ENCODE data around the gene FNDC10. TPM values are rescaled to one million over a fixed set of nuclear protein-coding genes. Genes with fewer than 3 reads are reported as not detected.

The FNDC10 gene
- total RNA-seq, 1 donor from 2014 or later: 7.4 TPM

GRCh38 chr1:1606232-1606631, 6.3 kb upstream of the FNDC10 start:
- no peak for DNase-seq (ENCODE audit: low read depth)
- Mint-ChIP-seq H3K27ac (ENCODE audit: unreplicated experiment) (no peak overlapping the region), H3K9me3 (ENCODE audit: unreplicated experiment) (no peaks in the 10 kb centered on the region), H3K4me3 (ENCODE audit: unreplicated experiment) (no peak overlapping the region), H3K36me3 (ENCODE audit: low read depth, unreplicated experiment) (peaks cover 2% of the 10 kb centered on the region), H3K4me1 (ENCODE audit: low read depth, unreplicated experiment) (peaks cover 7% of the 10 kb centered on the region), H3K27me3 (ENCODE audit: low read depth, unreplicated experiment) (peaks cover 25% of the 10 kb centered on the region)
- Histone ChIP-seq H3K36me3 (ENCODE audit: insufficient read depth, low read length) (no peaks in the 10 kb centered on the region), H3K27ac (ENCODE audit: low read depth, low read length) (no peak overlapping the region), H3K4me1 (ENCODE audit: insufficient read depth, low read length) (no peaks in the 10 kb centered on the region), H3K79me2 (ENCODE audit: insufficient read depth, low read length) (no peaks in the 10 kb centered on the region), H3K4me2 (ENCODE audit: low read length) (no peak overlapping the region), H3K4me3 (ENCODE audit: insufficient read depth, low read depth, low read length) (no peak overlapping the region), H3K9me3 (ENCODE audit: insufficient read depth, low read depth, low read length) (no peaks in the 10 kb centered on the region), H3K9ac (ENCODE audit: low read length) (no peak overlapping the region), H4K20me1 (ENCODE audit: insufficient read depth, low read length) (no peaks in the 10 kb centered on the region), H2AFZ (ENCODE audit: low read depth, low read length) (no peak overlapping the region), H3K27me3 (ENCODE audit: insufficient read depth, low read length) (peaks cover 2% of the 10 kb centered on the region)
- no peak for TF ChIP-seq EZH2 (IDR thresholded peaks at IDR 0.05; ENCODE audit: insufficient read depth, low read length)
- no peak for TF ChIP-seq CTCF (IDR thresholded peaks at IDR 0.05; ENCODE audit: insufficient read depth, low read depth, low read length)
- no peak for FAIRE-seq

- no peak for FAIRE-seq
- Histone ChIP-seq H3K4me3 (ENCODE audit: insufficient read depth, low read depth, low read length) (no peak overlapping the region), H3K79me2 (ENCODE audit: insufficient read depth, low read length) (no peaks in the 10 kb centered on the region), H3K9me3 (ENCODE audit: insufficient read depth, low read depth, low read length) (no peaks in the 10 kb centered on the region), H3K27me3 (ENCODE audit: insufficient read depth, low read length) (peaks cover 4% of the 10 kb centered on the region), H2AFZ (ENCODE audit: low read depth, low read length) (no peak overlapping the region), H3K4me1 (ENCODE audit: insufficient read depth, low read length) (no peaks in the 10 kb centered on the region), H3K27ac (ENCODE audit: low read depth, low read length) (no peak overlapping the region), H3K4me2 (ENCODE audit: low read length) (no peak overlapping the region), H3K9ac (ENCODE audit: low read length) (no peak overlapping the region), H4K20me1 (ENCODE audit: insufficient read depth, low read length) (no peaks in the 10 kb centered on the region), H3K36me3 (ENCODE audit: insufficient read depth, low read length) (no peaks in the 10 kb centered on the region)
- Mint-ChIP-seq H3K4me3 (ENCODE audit: unreplicated experiment) (no peak overlapping the region), H3K27me3 (ENCODE audit: low read depth, unreplicated experiment) (peaks cover 25% of the 10 kb centered on the region), H3K36me3 (ENCODE audit: low read depth, unreplicated experiment) (peaks cover 2% of the 10 kb centered on the region), H3K9me3 (ENCODE audit: unreplicated experiment) (no peaks in the 10 kb centered on the region), H3K27ac (ENCODE audit: unreplicated experiment) (no peak overlapping the region), H3K4me1 (ENCODE audit: low read depth, unreplicated experiment) (peaks cover 2% of the 10 kb centered on the region)
- DNase-seq (ENCODE audit: low read depth): no peak
- no peak for TF ChIP-seq CTCF (IDR thresholded peaks at IDR 0.05; ENCODE audit: insufficient read depth, low read depth, low read length)
- TF ChIP-seq EZH2 (IDR thresholded peaks at IDR 0.05; ENCODE audit: insufficient read depth, low read length): no peak
These were observed 5.8 kb upstream of the FNDC10 start for GRCh38 chr1:1605724-1606123.

DNA sequence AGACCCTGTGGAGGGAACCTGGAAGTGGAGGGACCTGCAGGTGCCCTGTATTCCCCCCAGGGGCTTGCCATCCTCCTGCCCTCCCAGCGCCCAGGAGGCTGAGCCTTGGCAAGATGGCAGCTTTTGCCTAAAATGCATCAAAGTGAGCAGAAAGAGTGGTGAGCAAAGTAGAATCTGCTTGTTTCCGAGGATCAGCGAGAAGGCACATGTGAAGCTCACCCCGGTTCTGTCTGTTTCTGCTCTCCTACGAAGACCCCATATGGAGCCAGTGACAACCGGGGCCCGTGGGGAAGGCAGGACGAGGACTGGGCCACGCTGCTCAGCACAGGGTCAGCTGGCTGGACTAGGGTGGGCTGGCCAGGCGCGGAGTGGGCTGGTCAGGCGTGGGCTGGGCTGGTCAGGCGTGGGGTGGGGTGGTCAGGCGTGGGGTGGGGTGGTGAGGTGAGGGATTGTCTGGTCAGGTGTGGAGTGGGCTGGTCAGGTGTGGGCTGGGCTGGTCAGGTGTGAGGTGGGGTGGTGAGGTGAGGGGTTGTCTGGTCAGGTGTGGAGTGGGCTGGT, 5.2 kb upstream of the FNDC10 start:
- Histone ChIP-seq H3K27ac (ENCODE audit: low read depth, low read length) (no peak overlapping the region), H3K27me3 (ENCODE audit: insufficient read depth, low read length) (peaks cover 7% of the 10 kb centered on the region), H2AFZ (ENCODE audit: low read depth, low read length) (no peak overlapping the region), H3K4me1 (ENCODE audit: insufficient read depth, low read length) (no peaks in the 10 kb centered on the region), H4K20me1 (ENCODE audit: insufficient read depth, low read length) (no peaks in the 10 kb centered on the region), H3K79me2 (ENCODE audit: insufficient read depth, low read length) (no peaks in the 10 kb centered on the region), H3K9ac (ENCODE audit: low read length) (no peak overlapping the region), H3K9me3 (ENCODE audit: insufficient read depth, low read depth, low read length) (no peaks in the 10 kb centered on the region), H3K4me3 (ENCODE audit: insufficient read depth, low read depth, low read length) (no peak overlapping the region), H3K36me3 (ENCODE audit: insufficient read depth, low read length) (no peaks in the 10 kb centered on the region), H3K4me2 (ENCODE audit: low read length) (no peak overlapping the region)
- H3K27ac Mint-ChIP-seq (ENCODE audit: unreplicated experiment): no peak overlapping the region
- DNase-seq (ENCODE audit: low read depth): no peak
- H3K4me1 Mint-ChIP-seq (ENCODE audit: low read depth, unreplicated experiment): no peaks in the 10 kb centered on the region
- no peak overlapping the region for H3K4me3 Mint-ChIP-seq (ENCODE audit: unreplicated experiment)
- H3K27me3 Mint-ChIP-seq (ENCODE audit: low read depth, unreplicated experiment): peaks cover 25% of the 10 kb centered on the region
- no peaks in the 10 kb centered on the region for H3K36me3 Mint-ChIP-seq (ENCODE audit: low read depth, unreplicated experiment)
- FAIRE-seq: no peak
- no peak for TF ChIP-seq CTCF (IDR thresholded peaks at IDR 0.05; ENCODE audit: insufficient read depth, low read depth, low read length)
- TF ChIP-seq EZH2 (IDR thresholded peaks at IDR 0.05; ENCODE audit: insufficient read depth, low read length): no peak
- no peaks in the 10 kb centered on the region for H3K9me3 Mint-ChIP-seq (ENCODE audit: unreplicated experiment)
